Measurements from ENCODE around the gene MSH3. TPM values are rescaled to one million over a fixed set of nuclear protein-coding genes. Genes with fewer than 3 reads are reported as not detected.

MSH3 gene
- total and polyA plus RNA-seq, 3 donors from 2014 or later: 7.6 to 17.7 (median 16.6) TPM

DNA sequence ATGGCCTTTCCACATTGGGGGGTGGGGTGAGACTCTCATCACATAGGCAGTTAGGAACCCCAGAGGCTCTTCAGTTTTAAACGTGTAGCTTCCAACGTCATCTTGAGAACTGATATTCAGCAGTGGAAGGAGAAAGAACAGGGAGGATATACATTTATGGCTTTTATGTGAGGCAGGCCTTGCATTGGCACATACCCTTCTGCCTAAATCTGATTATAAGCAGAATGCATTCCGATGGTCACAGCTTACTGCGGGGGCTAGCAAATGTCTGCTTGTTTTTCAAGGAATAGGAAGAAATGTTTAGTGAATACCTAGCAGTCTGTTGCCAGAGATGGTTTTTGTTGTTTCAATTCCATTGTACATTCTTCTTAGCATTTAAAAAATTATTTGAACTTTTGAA is 99.3 kb downstream of the MSH3 start:
- TF ChIP-seq CTCF (IDR thresholded peaks at IDR 0.05): no peak
- TF ChIP-seq POLR2A (IDR thresholded peaks at IDR 0.05): no peak

DNA sequence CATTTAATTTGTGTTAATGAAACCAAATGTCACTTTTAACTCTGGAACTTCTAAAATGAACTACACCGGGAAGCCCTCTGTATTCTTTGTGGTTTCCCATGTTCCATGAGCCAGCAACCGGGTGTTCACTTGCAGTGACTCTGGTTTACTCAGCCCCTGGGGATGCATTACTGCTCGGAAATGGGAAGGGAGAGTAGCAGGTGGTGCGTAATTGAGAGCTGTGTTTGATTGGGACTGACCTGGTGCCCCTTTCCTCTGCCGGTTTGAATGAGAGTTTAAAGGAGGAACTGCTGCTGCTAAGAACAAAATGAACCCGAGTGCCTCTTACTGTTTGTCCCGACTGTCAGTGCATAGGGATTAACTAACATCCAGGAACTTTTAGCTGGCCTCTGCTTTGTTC is 100.4 kb downstream of the MSH3 start:
- intact Hi-C loops (cut with DNase I; ENCODE audit: low total_unique reads): no loop called here
- 56 to 66% methylated on average over 7 of the region's 7 CpGs for WGBS, 2 donors
- H3K4me3 ChIP-seq: no peak overlapping the region
- TF ChIP-seq CTCF (IDR thresholded peaks at IDR 0.05) (no peak), POLR2A (IDR thresholded peaks at IDR 0.05) (no peak)
- no peaks in the 10 kb centered on the region for H3K27me3 ChIP-seq
- H3K36me3 ChIP-seq (ENCODE audit: low read depth, missing control alignments): no peaks in the 10 kb centered on the region
- H3K9me3 ChIP-seq: no peaks in the 10 kb centered on the region
- no peaks in the 10 kb centered on the region for H3K4me1 ChIP-seq
- DNase-seq: no peak
- no peak overlapping the region for H3K27ac ChIP-seq

More for the DNA sequence above, 99.3 kb downstream of the MSH3 start:
- H3K36me3 ChIP-seq (ENCODE audit: low read depth, missing control alignments): no peaks in the 10 kb centered on the region
- 68 to 87% methylated on average over 4 of the region's 4 CpGs for WGBS, 2 donors
- no peak overlapping the region for H3K27ac ChIP-seq
- no peak for DNase-seq
- H3K9me3 ChIP-seq: no peaks in the 10 kb centered on the region
- no peaks in the 10 kb centered on the region for H3K4me1 ChIP-seq
- no peak overlapping the region for H3K4me3 ChIP-seq
- intact Hi-C loops (cut with DNase I; ENCODE audit: low total_unique reads): no loop called here
- H3K27me3 ChIP-seq: no peaks in the 10 kb centered on the region

- no peak overlapping the region for H3K27ac ChIP-seq
- no peaks in the 10 kb centered on the region for H3K27me3 ChIP-seq
- DNase-seq: no peak
- TF ChIP-seq CTCF (IDR thresholded peaks at IDR 0.05): no peak
- TF ChIP-seq POLR2A (IDR thresholded peaks at IDR 0.05): no peak
- no peak overlapping the region for H3K4me3 ChIP-seq
- WGBS, 2 donors: 79 to 87% methylated on average over 3 of the region's 3 CpGs
- H3K4me1 ChIP-seq: no peaks in the 10 kb centered on the region
- intact Hi-C loops (cut with DNase I; ENCODE audit: low total_unique reads): no loop called here
- no peaks in the 10 kb centered on the region for H3K9me3 ChIP-seq
- H3K36me3 ChIP-seq (ENCODE audit: low read depth, missing control alignments): no peaks in the 10 kb centered on the region
Observed at GRCh38 chr5:80755626-80756025, 101.2 kb downstream of the MSH3 start.

- intact Hi-C loops (cut with DNase I; ENCODE audit: low total_unique reads): no loop called here
- Histone ChIP-seq H3K4me3 (no peak overlapping the region), H3K36me3 (ENCODE audit: low read depth, missing control alignments) (no peaks in the 10 kb centered on the region), H3K4me1 (no peaks in the 10 kb centered on the region), H3K9me3 (no peaks in the 10 kb centered on the region), H3K27me3 (no peaks in the 10 kb centered on the region), H3K27ac (no peak overlapping the region)
- no peak for DNase-seq
- 78 to 80% methylated on average over 1 of the region's 1 CpG for WGBS, 2 donors
- TF ChIP-seq POLR2A (IDR thresholded peaks at IDR 0.05) (no peak), CTCF (IDR thresholded peaks at IDR 0.05) (no peak)
Observed at GRCh38 chr5:80756292-80756691, 101.8 kb downstream of the MSH3 start.

DNA sequence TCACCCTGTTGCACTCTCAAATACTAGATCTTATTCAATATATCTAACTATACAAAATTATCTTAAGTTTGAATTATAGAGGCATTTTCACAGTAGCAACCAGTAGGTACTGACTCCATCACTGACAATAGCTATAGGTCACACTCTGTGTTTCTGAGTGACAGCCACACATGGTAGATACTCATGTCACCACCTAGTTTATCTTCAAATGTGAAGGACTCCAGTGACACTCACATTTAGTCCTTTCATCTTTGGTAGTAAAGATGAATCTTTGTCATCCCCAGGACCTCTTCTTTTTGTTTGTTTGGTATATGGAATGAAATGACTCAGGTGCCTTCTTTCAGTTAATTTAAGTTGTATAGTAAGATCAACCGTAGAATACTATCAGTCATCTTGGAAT is 102.8 kb downstream of the MSH3 start:
- Histone ChIP-seq H3K4me1 (no peaks in the 10 kb centered on the region), H3K9me3 (no peaks in the 10 kb centered on the region), H3K4me3 (no peak overlapping the region), H3K36me3 (ENCODE audit: low read depth, missing control alignments) (no peaks in the 10 kb centered on the region), H3K27ac (no peak overlapping the region), H3K27me3 (no peaks in the 10 kb centered on the region)
- TF ChIP-seq CTCF (IDR thresholded peaks at IDR 0.05): no peak
- no peak for TF ChIP-seq POLR2A (IDR thresholded peaks at IDR 0.05)
- DNase-seq: no peak
- intact Hi-C loops (cut with DNase I; ENCODE audit: low total_unique reads): no loop called here
- 94 to 96% methylated on average over 1 of the region's 1 CpG for WGBS, 2 donors

Data from testis (tissue), 3 donors.